HepG2 (cell line): ENCODE results near the gene AQP12A. TPM values are rescaled to one million over a fixed set of nuclear protein-coding genes. Genes with fewer than 3 reads are reported as not detected.

Experiments used
- ATAC-seq: fragments of 200-7000 bp; cut with Tn5 transposase; 3 replicates; pipeline ENCODE4 v1.9.1; 2020; ENCODE audit warnings: mild to moderate bottlenecking, moderate library complexity
- BruUV-seq: library from RNA; stranded (reverse); fragments of 400-500 nt; replicated peaks from 2 replicates; lab custom pipeline; 2021; lab: Mats Ljungman, UMichigan
- CTCF ChIA-PET: fragments of 300-600 bp; formaldehyde crosslinking; extraction: SDS; loops from one replicate; lab custom pipeline; 2021; ENCODE audit warnings: low total read pairs, inconsistent platforms, low intra/inter-chr PET ratio; lab: Yijun Ruan, JAX
- POLR2A ChIA-PET: fragments of 350-600 bp; sonication (Branson Sonifier 250); formaldehyde crosslinking; loops from one replicate; lab custom pipeline; 2020; ENCODE audit warnings: antibody characterized with exemption, inconsistent platforms; lab: Yijun Ruan, JAX
- DNase-seq: peaks from one replicate; pipeline ENCODE4 v3.0.0-alpha.2; 2015; ENCODE audit warnings: low spot score
- FAIRE-seq: peaks from 3 replicates; lab custom pipeline; 2011; peaks lifted over from hg19 to GRCh38; lab: Jason Lieb, UNC
- H2AFZ ChIP-seq: one replicate; pipeline ENCODE4 v1.6.1; 2011; ENCODE audit warnings: low read length, inconsistent platforms
- H3K27ac ChIP-seq: fragments of 300-600 bp; 3 replicates; pipeline ENCODE4 v1.8.0; 2011; ENCODE audit warnings: mixed run types, mild to moderate bottlenecking, mixed read lengths, low read length, inconsistent platforms; ENCODE audit not compliant: insufficient read depth; ENCODE audit errors: extremely low read length
- H3K27me3 ChIP-seq, 2 experiments: fragments of 200-600 bp in 1 of 2; 2 replicates in 1 of 2; 3 replicates in 1 of 2; pipeline versions ENCODE4 v1.6.0 to v1.8.0; 2011; ENCODE audit warnings: low read length in 2 of 2, mild to moderate bottlenecking in 2 of 2, moderate library complexity in 2 of 2, inconsistent platforms in 1 of 2; ENCODE audit not compliant: insufficient read depth in 2 of 2, control insufficient read depth in 1 of 2
- H3K36me3 ChIP-seq, 2 experiments: fragments of 200-600 bp in 1 of 2; replicated peaks in 1 of 2; 2 replicates in 1 of 2; 3 replicates in 1 of 2; pipeline versions ENCODE4 v1.5.1 to v1.8.0; 2011; ENCODE audit warnings: low read length in 2 of 2, inconsistent platforms in 1 of 2; ENCODE audit not compliant: insufficient read depth in 2 of 2, control insufficient read depth in 1 of 2
- H3K4me1 ChIP-seq: 2 replicates; pipeline ENCODE4 v1.5.1; 2012; ENCODE audit warnings: low read length, inconsistent platforms; ENCODE audit not compliant: insufficient read depth
- H3K4me2 ChIP-seq: 2 replicates; pipeline ENCODE4 v1.6.0; 2011; ENCODE audit warnings: low read depth, low read length, inconsistent platforms
- H3K4me3 ChIP-seq, 3 experiments: fragments of 200-600 bp in 1 of 3; sonication (generic), shearing (Covaris generic) in 1 of 3; replicated peaks in 1 of 3; 2 replicates each; pipeline ENCODE4 v1.5.1; 2011 to 2016; ENCODE audit warnings: low read length in 3 of 3, inconsistent platforms in 2 of 3, low read depth in 2 of 3, mild to moderate bottlenecking in 2 of 3, control low read depth in 1 of 3, mixed read lengths in 1 of 3; ENCODE audit not compliant: insufficient read depth in 1 of 3
- H3K79me2 ChIP-seq: one replicate; pipeline ENCODE4 v1.6.1; 2011; ENCODE audit warnings: low read length, inconsistent platforms; ENCODE audit not compliant: insufficient read depth
- H3K9ac ChIP-seq: 2 replicates; pipeline ENCODE4 v1.6.0; 2011; ENCODE audit warnings: mild to moderate bottlenecking, low read depth, low read length, inconsistent platforms; ENCODE audit not compliant: insufficient read depth
- H3K9me3 ChIP-seq: 2 replicates; pipeline ENCODE4 v1.5.1; 2012; ENCODE audit warnings: mild to moderate bottlenecking, low read length
- H4K20me1 ChIP-seq: 2 replicates; pipeline ENCODE4 v1.6.0; 2011; ENCODE audit warnings: inconsistent platforms, mild to moderate bottlenecking, low read length, moderate library complexity; ENCODE audit not compliant: insufficient read depth
- ATRX ChIP-seq: sonication (generic); formaldehyde crosslinking; IDR thresholded peaks from 2 replicates; pipeline ENCODE4 v1.4.0; 2020; ENCODE audit warnings: missing genetic modification reagents, borderline replicate concordance
- CBFB ChIP-seq: sonication (generic); formaldehyde crosslinking; IDR thresholded peaks from 2 replicates; pipeline ENCODE4 v1.4.0; 2020; ENCODE audit warnings: missing genetic modification reagents
- EED ChIP-seq: sonication (generic); formaldehyde crosslinking; IDR thresholded peaks from 2 replicates; pipeline ENCODE4 v1.5.0; 2020; ENCODE audit warnings: mild to moderate bottlenecking, missing genetic modification reagents
- EZH2 ChIP-seq: conservative IDR thresholded peaks from 2 replicates; pipeline ENCODE4 v1.6.1; 2012; ENCODE audit warnings: mild to moderate bottlenecking, low read depth, low read length, moderate library complexity
- HINFP ChIP-seq: sonication (generic); formaldehyde crosslinking; IDR thresholded peaks from 2 replicates; pipeline ENCODE4 v1.4.0; 2020; ENCODE audit warnings: low read depth, mild to moderate bottlenecking, missing genetic modification reagents
- HMG20B ChIP-seq: conservative IDR thresholded peaks from 2 replicates; pipeline ENCODE4 v1.6.1; 2016; ENCODE audit warnings: missing genetic modification reagents, missing compliant biosample characterization
- KMT2B ChIP-seq: IDR thresholded peaks from 2 replicates; pipeline ENCODE4 v1.6.1; 2016; ENCODE audit warnings: missing genetic modification reagents, missing compliant biosample characterization
- NFKBIZ ChIP-seq: IDR thresholded peaks from 2 replicates; pipeline ENCODE4 v1.6.1; 2018; ENCODE audit warnings: missing genetic modification reagents, missing compliant biosample characterization
- RFX1 ChIP-seq: fragments of 450-650 bp; IDR thresholded peaks from 2 replicates; pipeline ENCODE4 v1.6.1; 2017
- TGIF2 ChIP-seq: IDR thresholded peaks from 2 replicates; pipeline ENCODE4 v1.6.1; 2016; ENCODE audit warnings: control low read depth, missing compliant biosample characterization
- ZBTB4 ChIP-seq: sonication (generic); formaldehyde crosslinking; IDR thresholded peaks from 2 replicates; pipeline ENCODE4 v1.4.0; 2020; ENCODE audit warnings: missing genetic modification reagents, mild to moderate bottlenecking, borderline replicate concordance
- ZKSCAN8 ChIP-seq: IDR thresholded peaks from 2 replicates; pipeline ENCODE4 v1.6.1; 2016; ENCODE audit warnings: borderline replicate concordance, missing genetic modification reagents, missing compliant biosample characterization
- ZMAT3 ChIP-seq: sonication (generic); formaldehyde crosslinking; conservative IDR thresholded peaks from 2 replicates; pipeline ENCODE4 v1.7.0; 2021; ENCODE audit warnings: missing genetic modification reagents
- ZNF296 ChIP-seq: sonication (generic); formaldehyde crosslinking; conservative IDR thresholded peaks from 2 replicates; pipeline ENCODE4 v1.5.0; 2020; ENCODE audit warnings: mild to moderate bottlenecking, missing genetic modification reagents
- ZNF441 ChIP-seq: sonication (generic); formaldehyde crosslinking; IDR thresholded peaks from 2 replicates; pipeline ENCODE4 v1.7.0; 2021; ENCODE audit warnings: missing genetic modification reagents, borderline replicate concordance
- ZNF773 ChIP-seq: sonication (generic); formaldehyde crosslinking; IDR thresholded peaks from 2 replicates; pipeline ENCODE4 v1.4.0; 2020; ENCODE audit warnings: missing genetic modification reagents, borderline replicate concordance
- WGBS: methylation state at CpG from one replicate; pipeline ENCODE4 v1.1.6; 2017; ENCODE audit warnings: low lambda C conversion rate; 5-methylcytosine and 5-hydroxymethylcytosine counted together
- in situ Hi-C: cut with HindIII; loops from 2 replicates; pipeline ENCODE4 v1.10.0; 2017; ENCODE audit warnings: low pct_unique_long_range_greater_than_20kb; ENCODE audit not compliant: extremely low pct_ligation_motif_present
- intact Hi-C: fragments of 100-400 bp; cut with micrococcal nuclease; formaldehyde crosslinking; loops from one replicate; pipeline ENCODE4 v1.10.0; 2022; ENCODE audit not compliant: unreplicated experiment
- polyA plus RNA-seq, 8 experiments: library from polyadenylated mRNA; depleted of rRNA in 3 of 8; stranded (reverse) in 7 of 8; unstranded in 1 of 8; fragments of >200 nt; fragmentation: Illumina TruSeq in 4 of 8; extraction: Trizol in 4 of 8; gene quantifications; 2 replicates each; pipeline versions ENCODE4 v1.2.1 to v1.2.3, GENCODE V29; 2011 to 2016; ENCODE audit warnings: low read depth in 4 of 8, missing spikeins in 1 of 8, mixed read lengths in 1 of 8; ENCODE audit not compliant: insufficient read depth in 1 of 8
- total RNA-seq, 5 experiments: library from RNA; depleted of rRNA; stranded (reverse); fragments of >200 nt; fragmentation: Illumina TruSeq; extraction: Trizol; gene quantifications; 2 replicates each; pipeline ENCODE4 v1.2.3, GENCODE V29; 2016; ENCODE audit warnings: low read depth in 1 of 5
- TF ChIP-seq, protein P1 (sequence below): sonication (generic); formaldehyde crosslinking; IDR thresholded peaks from 2 replicates; pipeline ENCODE4 v1.4.0; 2020; ENCODE audit warnings: mild to moderate bottlenecking, missing genetic modification reagents
- TF ChIP-seq, protein P2 (sequence below): IDR thresholded peaks from 2 replicates; pipeline ENCODE4 v1.6.1; 2016; ENCODE audit warnings: low read depth, borderline replicate concordance

AQP12A gene
- total and polyA plus RNA-seq, 2 of the 13 experiments (the other 11 are each of a cell fraction or from before 2014, with no cell fraction given): not detected

- ChIA-PET POLR2A (no interaction called here), CTCF (no interaction called here)
- no peak for ATAC-seq
- in situ Hi-C loops: no loop called here
- no peaks in the 10 kb centered on the region; the same call in 1 of the 2 replicates for H4K20me1 ChIP-seq
- no peak overlapping the region for H3K4me2 ChIP-seq
- TF ChIP-seq ZNF773 (CRISPR knock-in tag) (no peak), TGIF2 (no peak), HMG20B (no peak), ZNF296 (no peak), ZNF441 (no peak), RFX1 (no peak), ZBTB4 (CRISPR knock-in tag) (no peak), KMT2B (CRISPR knock-in tag) (no peak), ZKSCAN8 (CRISPR knock-in tag) (no peak), EED (CRISPR knock-in tag) (no peak), ATRX (CRISPR knock-in tag) (no peak), EZH2 (no peak), CBFB (CRISPR knock-in tag) (no peak), ZMAT3 (CRISPR knock-in tag) (no peak), NFKBIZ (CRISPR knock-in tag) (no peak), HINFP (no peak)
- TF ChIP-seq, protein P1, sequence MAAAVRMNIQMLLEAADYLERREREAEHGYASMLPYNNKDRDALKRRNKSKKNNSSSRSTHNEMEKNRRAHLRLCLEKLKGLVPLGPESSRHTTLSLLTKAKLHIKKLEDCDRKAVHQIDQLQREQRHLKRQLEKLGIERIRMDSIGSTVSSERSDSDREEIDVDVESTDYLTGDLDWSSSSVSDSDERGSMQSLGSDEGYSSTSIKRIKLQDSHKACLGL (CRISPR knock-in tag): no peak
- TF ChIP-seq, protein P2, sequence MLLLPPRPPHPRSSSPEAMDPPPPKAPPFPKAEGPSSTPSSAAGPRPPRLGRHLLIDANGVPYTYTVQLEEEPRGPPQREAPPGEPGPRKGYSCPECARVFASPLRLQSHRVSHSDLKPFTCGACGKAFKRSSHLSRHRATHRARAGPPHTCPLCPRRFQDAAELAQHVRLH (CRISPR knock-in tag): no peak
- FAIRE-seq: no peak
- no peak overlapping the region for H3K4me3 ChIP-seq
- no peak overlapping the region for H2AFZ ChIP-seq
- H3K27me3 ChIP-seq: peaks cover 66 to 99% of the 10 kb centered on the region in 2 experiments
- no peaks in the 10 kb centered on the region for H3K79me2 ChIP-seq
- no peak overlapping the region for H3K27ac ChIP-seq
- H3K36me3 ChIP-seq: no peaks in the 10 kb centered on the region
- intact Hi-C loops: no loop called here
- H3K4me1 ChIP-seq: no peaks in the 10 kb centered on the region
- no peak for DNase-seq
- no peak overlapping the region for H3K9ac ChIP-seq
- no TSS peak for BruUV-seq
- WGBS: 0% methylated on average over 1 of the region's 16 CpGs
- H3K9me3 ChIP-seq: no peaks in the 10 kb centered on the region
Measured at GRCh38 chr2:240722376-240722775, 30.7 kb downstream of the AQP12A start.
